ENCODE results near the gene OLFML2A. TPM values are rescaled to one million over a fixed set of nuclear protein-coding genes. Genes with fewer than 3 reads are reported as not detected.
A peak's percentile ranks its signal among the peaks of the same experiment; 100 is the strongest.

Gene OLFML2A
- total RNA-seq, 1 experiment from 2014 or later = 0.99 TPM

GRCh38 chr9:124813501-124814163 lies 36.7 kb downstream of the OLFML2A start:
- no peak for TF ChIP-seq CTCF (IDR thresholded peaks at IDR 0.05; ENCODE audit: unreplicated experiment)
- peaks cover 25% of the 10 kb centered on the region for H3K4me1 Mint-ChIP-seq (ENCODE audit: low read depth, unreplicated experiment)
- H3K27ac Mint-ChIP-seq (ENCODE audit: unreplicated experiment) = no peak overlapping the region
- H3K9me3 Mint-ChIP-seq (ENCODE audit: low read depth, unreplicated experiment) = no peaks in the 10 kb centered on the region
- BruUV-seq (replicated peaks) = no TSS peak
- DNase-seq = no peak
- CTCF ChIA-PET = no interaction called here
- H3K36me3 Mint-ChIP-seq (ENCODE audit: insufficient read depth, unreplicated experiment) = no peaks in the 10 kb centered on the region
- intact Hi-C loops (cut with micrococcal nuclease; ENCODE audit: unreplicated experiment) = loop anchor here (5.0 kb wide), 1 partner anchor 39 kb away; the partner anchor contains the start of gene WDR38
- no peak overlapping the region for H3K4me3 Mint-ChIP-seq (ENCODE audit: low read depth, unreplicated experiment)
- no peaks in the 10 kb centered on the region for H3K27me3 Mint-ChIP-seq (ENCODE audit: unreplicated experiment)

- intact Hi-C loops (cut with micrococcal nuclease; ENCODE audit: unreplicated experiment) = loop anchor here (5.0 kb wide), 1 partner anchor 38 kb away; the partner anchor contains the start of gene WDR38
- Mint-ChIP-seq H3K36me3 (ENCODE audit: insufficient read depth, unreplicated experiment) (no peaks in the 10 kb centered on the region), H3K4me3 (ENCODE audit: low read depth, unreplicated experiment) (no peak overlapping the region), H3K27me3 (ENCODE audit: unreplicated experiment) (no peaks in the 10 kb centered on the region), H3K9me3 (ENCODE audit: low read depth, unreplicated experiment) (no peaks in the 10 kb centered on the region), H3K4me1 (ENCODE audit: low read depth, unreplicated experiment) (peaks cover 25% of the 10 kb centered on the region), H3K27ac (ENCODE audit: unreplicated experiment) (no peak overlapping the region)
- BruUV-seq (replicated peaks) = no TSS peak
- CTCF ChIA-PET = interaction anchor here (0.7 kb wide), 1 partner anchor 14 kb away, joined by 3 read pairs; no protein-coding TSS in a partner anchor
- no peak for DNase-seq
- no peak for TF ChIP-seq CTCF (IDR thresholded peaks at IDR 0.05; ENCODE audit: unreplicated experiment)
Observed at GRCh38 chr9:124814164-124814535, 37.2 kb downstream of the OLFML2A start.

- intact Hi-C loops (cut with micrococcal nuclease; ENCODE audit: unreplicated experiment) = no loop called here
- BruUV-seq (replicated peaks) = no TSS peak
- Mint-ChIP-seq H3K36me3 (ENCODE audit: insufficient read depth, unreplicated experiment) (no peaks in the 10 kb centered on the region), H3K9me3 (ENCODE audit: low read depth, unreplicated experiment) (no peaks in the 10 kb centered on the region), H3K27ac (ENCODE audit: unreplicated experiment) (no peak overlapping the region), H3K4me3 (ENCODE audit: low read depth, unreplicated experiment) (no peak overlapping the region), H3K27me3 (ENCODE audit: unreplicated experiment) (no peaks in the 10 kb centered on the region), H3K4me1 (ENCODE audit: low read depth, unreplicated experiment) (peaks cover 23% of the 10 kb centered on the region)
- TF ChIP-seq CTCF (IDR thresholded peaks at IDR 0.05; ENCODE audit: unreplicated experiment) = no peak
- DNase-seq = no peak
- CTCF ChIA-PET = no interaction called here
Observed at GRCh38 chr9:124815601-124816000, 38.7 kb downstream of the OLFML2A start.

GRCh38 chr9:124818431-124819281 lies 41.7 kb downstream of the OLFML2A start:
- no peaks in the 10 kb centered on the region for H3K4me1 Mint-ChIP-seq (ENCODE audit: low read depth, unreplicated experiment)
- H3K4me3 Mint-ChIP-seq (ENCODE audit: low read depth, unreplicated experiment) = no peak overlapping the region
- H3K27ac Mint-ChIP-seq (ENCODE audit: unreplicated experiment) = no peak overlapping the region
- no peak for TF ChIP-seq CTCF (IDR thresholded peaks at IDR 0.05; ENCODE audit: unreplicated experiment)
- H3K36me3 Mint-ChIP-seq (ENCODE audit: insufficient read depth, unreplicated experiment) = no peaks in the 10 kb centered on the region
- CTCF ChIA-PET = interaction anchor here (1.1 to 1.9 kb wide), 2 partner anchors 16 to 42 kb away, joined by 3 to 6 read pairs; partner anchors contain the start of gene OLFML2A
- no TSS peak for BruUV-seq (replicated peaks)
- DNase-seq = peak; percentile 30
- H3K27me3 Mint-ChIP-seq (ENCODE audit: unreplicated experiment) = no peaks in the 10 kb centered on the region
- H3K9me3 Mint-ChIP-seq (ENCODE audit: low read depth, unreplicated experiment) = no peaks in the 10 kb centered on the region
- intact Hi-C loops (cut with micrococcal nuclease; ENCODE audit: unreplicated experiment) = no loop called here

All from Calu3 (cell line).